A673 (cell line): Measurements from ENCODE around the gene OAS1.

Experiments
- CTCF ChIP-seq: fragments of 300-800, 200-600 bp; sonication (generic); conservative IDR thresholded peaks from 2 replicates; pipeline ENCODE4 v1.5.1; 2017; ENCODE audit warnings: low read depth, mild to moderate bottlenecking, antibody characterized with exemption, low read length, moderate library complexity, mixed read lengths
- EZH2 ChIP-seq: fragments of 200-600 bp; sonication (generic); IDR thresholded peaks from 2 replicates; pipeline ENCODE4 v1.6.1; 2017; ENCODE audit warnings: borderline replicate concordance, low read depth, mild to moderate bottlenecking, mixed read lengths, antibody characterized with exemption, low read length; ENCODE audit not compliant: poor library complexity, severe bottlenecking

DNA sequence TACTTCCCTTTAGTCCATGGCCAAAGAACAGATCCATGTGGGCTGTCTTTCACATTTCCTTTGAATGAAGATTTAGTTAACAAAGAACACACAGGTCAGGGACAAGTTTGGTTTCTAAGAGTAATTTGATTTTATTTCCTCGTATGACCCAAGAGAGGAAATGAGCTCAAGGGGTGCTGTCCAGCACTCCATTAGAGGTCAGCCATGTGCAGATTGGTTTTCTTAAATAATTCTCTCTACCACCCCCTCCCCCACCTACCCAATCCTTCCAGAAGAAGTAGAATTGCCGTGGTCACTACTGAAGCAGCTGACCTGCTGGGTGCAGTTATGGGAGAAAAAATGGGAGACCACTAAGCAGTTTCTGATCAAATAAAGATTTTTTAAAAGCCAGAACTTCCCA lies 13.9 kb upstream of the OAS1 start:
- TF ChIP-seq CTCF (no peak), EZH2 (no peak)
